HepG2 (cell line): ENCODE measurements around the gene RNF126. TPM values are rescaled to one million over a fixed set of nuclear protein-coding genes. Genes with fewer than 3 reads are reported as not detected.

Source experiments
- ATAC-seq: fragments of 200-7000 bp; cut with Tn5 transposase; 3 replicates; pipeline ENCODE4 v1.9.1; 2020; ENCODE audit warnings: mild to moderate bottlenecking, moderate library complexity
- BruUV-seq: library from RNA; stranded (reverse); fragments of 400-500 nt; replicated peaks from 2 replicates; lab custom pipeline; 2021; lab: Mats Ljungman, UMichigan
- CTCF ChIA-PET: fragments of 300-600 bp; formaldehyde crosslinking; extraction: SDS; loops from one replicate; lab custom pipeline; 2021; ENCODE audit warnings: low total read pairs, inconsistent platforms, low intra/inter-chr PET ratio; lab: Yijun Ruan, JAX
- POLR2A ChIA-PET: fragments of 350-600 bp; sonication (Branson Sonifier 250); formaldehyde crosslinking; loops from one replicate; lab custom pipeline; 2020; ENCODE audit warnings: antibody characterized with exemption, inconsistent platforms; lab: Yijun Ruan, JAX
- DNase-seq: peaks from one replicate; pipeline ENCODE4 v3.0.0-alpha.2; 2015; ENCODE audit warnings: low spot score
- FAIRE-seq: peaks from 3 replicates; lab custom pipeline; 2011; peaks lifted over from hg19 to GRCh38; lab: Jason Lieb, UNC
- H2AFZ ChIP-seq: one replicate; pipeline ENCODE4 v1.6.1; 2011; ENCODE audit warnings: low read length, inconsistent platforms
- H3K27ac ChIP-seq: fragments of 300-600 bp; 3 replicates; pipeline ENCODE4 v1.8.0; 2011; ENCODE audit warnings: mixed run types, mild to moderate bottlenecking, mixed read lengths, low read length, inconsistent platforms; ENCODE audit not compliant: insufficient read depth; ENCODE audit errors: extremely low read length
- H3K27me3 ChIP-seq, 2 experiments: fragments of 200-600 bp in 1 of 2; 2 replicates in 1 of 2; 3 replicates in 1 of 2; pipeline versions ENCODE4 v1.6.0 to v1.8.0; 2011; ENCODE audit warnings: low read length in 2 of 2, mild to moderate bottlenecking in 2 of 2, moderate library complexity in 2 of 2, inconsistent platforms in 1 of 2; ENCODE audit not compliant: insufficient read depth in 2 of 2, control insufficient read depth in 1 of 2
- H3K36me3 ChIP-seq, 2 experiments: fragments of 200-600 bp in 1 of 2; replicated peaks in 1 of 2; 2 replicates in 1 of 2; 3 replicates in 1 of 2; pipeline versions ENCODE4 v1.5.1 to v1.8.0; 2011; ENCODE audit warnings: low read length in 2 of 2, inconsistent platforms in 1 of 2; ENCODE audit not compliant: insufficient read depth in 2 of 2, control insufficient read depth in 1 of 2
- H3K4me1 ChIP-seq: 2 replicates; pipeline ENCODE4 v1.5.1; 2012; ENCODE audit warnings: low read length, inconsistent platforms; ENCODE audit not compliant: insufficient read depth
- H3K4me2 ChIP-seq: 2 replicates; pipeline ENCODE4 v1.6.0; 2011; ENCODE audit warnings: low read depth, low read length, inconsistent platforms
- H3K4me3 ChIP-seq, 3 experiments: fragments of 200-600 bp in 1 of 3; sonication (generic), shearing (Covaris generic) in 1 of 3; replicated peaks in 1 of 3; 2 replicates each; pipeline ENCODE4 v1.5.1; 2011 to 2016; ENCODE audit warnings: low read length in 3 of 3, inconsistent platforms in 2 of 3, low read depth in 2 of 3, mild to moderate bottlenecking in 2 of 3, control low read depth in 1 of 3, mixed read lengths in 1 of 3; ENCODE audit not compliant: insufficient read depth in 1 of 3
- H3K79me2 ChIP-seq: one replicate; pipeline ENCODE4 v1.6.1; 2011; ENCODE audit warnings: low read length, inconsistent platforms; ENCODE audit not compliant: insufficient read depth
- H3K9ac ChIP-seq: 2 replicates; pipeline ENCODE4 v1.6.0; 2011; ENCODE audit warnings: mild to moderate bottlenecking, low read depth, low read length, inconsistent platforms; ENCODE audit not compliant: insufficient read depth
- H3K9me3 ChIP-seq: 2 replicates; pipeline ENCODE4 v1.5.1; 2012; ENCODE audit warnings: mild to moderate bottlenecking, low read length
- H4K20me1 ChIP-seq: 2 replicates; pipeline ENCODE4 v1.6.0; 2011; ENCODE audit warnings: inconsistent platforms, mild to moderate bottlenecking, low read length, moderate library complexity; ENCODE audit not compliant: insufficient read depth
- AGO2 ChIP-seq: fragments of 200-400 bp; formaldehyde crosslinking; optimal IDR thresholded peaks from 2 replicates; pipeline ENCODE3; 2017; ENCODE audit warnings: mild to moderate bottlenecking, low read depth, low read length, moderate library complexity
- ATF7-NPFF ChIP-seq: sonication (generic); formaldehyde crosslinking; IDR thresholded peaks from 2 replicates; pipeline ENCODE4 v1.8.1; 2023; ENCODE audit warnings: mild to moderate bottlenecking, low read depth, missing genetic modification reagents, moderate library complexity
- ETV6 ChIP-seq: sonication (generic); formaldehyde crosslinking; conservative IDR thresholded peaks from 2 replicates; pipeline ENCODE4 v1.4.0; 2020; ENCODE audit warnings: missing genetic modification reagents
- HNRNPK ChIP-seq: fragments of 200-400 bp; formaldehyde crosslinking; IDR thresholded peaks from 2 replicates; pipeline ENCODE4 v1.6.1; 2018; ENCODE audit warnings: low read length, low read depth, moderate library complexity, mild to moderate bottlenecking; ENCODE audit not compliant: poor library complexity, severe bottlenecking
- HOXA5 ChIP-seq: sonication (generic); formaldehyde crosslinking; IDR thresholded peaks from 2 replicates; pipeline ENCODE4 v1.4.0; 2020; ENCODE audit warnings: missing genetic modification reagents
- KLF9 ChIP-seq: IDR thresholded peaks from 2 replicates; pipeline ENCODE4 v1.6.1; 2016; ENCODE audit warnings: low read depth
- MAFG ChIP-seq: sonication (generic); formaldehyde crosslinking; IDR thresholded peaks from 2 replicates; pipeline ENCODE4 v1.5.1; 2020; ENCODE audit warnings: mild to moderate bottlenecking, missing genetic modification reagents
- MIXL1 ChIP-seq: IDR thresholded peaks from 2 replicates; pipeline ENCODE4 v1.6.1; 2016
- PRPF4 ChIP-seq: fragments of 200-400 bp; formaldehyde crosslinking; IDR thresholded peaks from 2 replicates; pipeline ENCODE4 v1.6.1; 2016; ENCODE audit warnings: low read length, low read depth; ENCODE audit not compliant: poor library complexity, severe bottlenecking
- RNF219 ChIP-seq: sonication (generic); formaldehyde crosslinking; IDR thresholded peaks from 2 replicates; pipeline ENCODE4 v1.5.0; 2020; ENCODE audit warnings: mild to moderate bottlenecking, missing genetic modification reagents
- SOX5 ChIP-seq: IDR thresholded peaks from 2 replicates; pipeline ENCODE4 v1.6.1; 2016; ENCODE audit warnings: borderline replicate concordance
- XBP1 ChIP-seq: sonication (generic); formaldehyde crosslinking; IDR thresholded peaks from 2 replicates; pipeline ENCODE4 v1.5.0; 2020; ENCODE audit warnings: missing genetic modification reagents
- ZFP36L1 ChIP-seq: sonication (generic); formaldehyde crosslinking; IDR thresholded peaks from 2 replicates; pipeline ENCODE4 v1.8.0; 2022; ENCODE audit warnings: mild to moderate bottlenecking, missing genetic modification reagents, moderate library complexity
- ZNF232 ChIP-seq: sonication (generic); formaldehyde crosslinking; IDR thresholded peaks from 2 replicates; pipeline ENCODE4 v1.4.0; 2020; ENCODE audit warnings: missing genetic modification reagents, borderline replicate concordance
- ZNF430 ChIP-seq: sonication (generic); formaldehyde crosslinking; IDR thresholded peaks from 2 replicates; pipeline ENCODE4 v1.9.0; 2021; ENCODE audit warnings: mild to moderate bottlenecking, missing genetic modification reagents
- ZNF691 ChIP-seq: sonication (generic); formaldehyde crosslinking; IDR thresholded peaks from 2 replicates; pipeline ENCODE4 v1.4.0; 2020; ENCODE audit warnings: missing genetic modification reagents, low read depth, mild to moderate bottlenecking, borderline replicate concordance
- ZNF772 ChIP-seq: sonication (generic); formaldehyde crosslinking; IDR thresholded peaks from 2 replicates; pipeline ENCODE4 v1.5.0; 2020; ENCODE audit warnings: mild to moderate bottlenecking, missing genetic modification reagents
- ZSCAN31 ChIP-seq: sonication (generic); formaldehyde crosslinking; IDR thresholded peaks from 2 replicates; pipeline ENCODE4 v1.5.0; 2020; ENCODE audit warnings: low read depth, mild to moderate bottlenecking, missing genetic modification reagents
- WGBS: methylation state at CpG from one replicate; pipeline ENCODE4 v1.1.6; 2017; ENCODE audit warnings: low lambda C conversion rate; 5-methylcytosine and 5-hydroxymethylcytosine counted together
- in situ Hi-C: cut with HindIII; loops from 2 replicates; pipeline ENCODE4 v1.10.0; 2017; ENCODE audit warnings: low pct_unique_long_range_greater_than_20kb; ENCODE audit not compliant: extremely low pct_ligation_motif_present
- intact Hi-C: fragments of 100-400 bp; cut with micrococcal nuclease; formaldehyde crosslinking; loops from one replicate; pipeline ENCODE4 v1.10.0; 2022; ENCODE audit not compliant: unreplicated experiment
- polyA plus RNA-seq, 8 experiments: library from polyadenylated mRNA; depleted of rRNA in 3 of 8; stranded (reverse) in 7 of 8; unstranded in 1 of 8; fragments of >200 nt; fragmentation: Illumina TruSeq in 4 of 8; extraction: Trizol in 4 of 8; gene quantifications; 2 replicates each; pipeline versions ENCODE4 v1.2.1 to v1.2.3, GENCODE V29; 2011 to 2016; ENCODE audit warnings: low read depth in 4 of 8, missing spikeins in 1 of 8, mixed read lengths in 1 of 8; ENCODE audit not compliant: insufficient read depth in 1 of 8
- total RNA-seq, 5 experiments: library from RNA; depleted of rRNA; stranded (reverse); fragments of >200 nt; fragmentation: Illumina TruSeq; extraction: Trizol; gene quantifications; 2 replicates each; pipeline ENCODE4 v1.2.3, GENCODE V29; 2016; ENCODE audit warnings: low read depth in 1 of 5

RNF126 gene
- total and polyA plus RNA-seq, 2 of the 13 experiments (the other 11 are each of a cell fraction or from before 2014, with no cell fraction given) = 23.2 to 34.0 TPM

- no peak for DNase-seq
- TF ChIP-seq ZNF772 (no peak), ZNF430 (CRISPR knock-in tag) (no peak), RNF219 (CRISPR knock-in tag) (no peak), KLF9 (CRISPR knock-in tag) (no peak), ZNF232 (CRISPR knock-in tag) (no peak), XBP1 (CRISPR knock-in tag) (no peak), ZSCAN31 (CRISPR knock-in tag) (no peak), ZNF691 (CRISPR knock-in tag) (no peak), ATF7-NPFF (CRISPR knock-in tag) (no peak), MAFG (CRISPR knock-in tag) (no peak), HOXA5 (CRISPR knock-in tag) (no peak), HNRNPK (no peak), PRPF4 (no peak), ETV6 (CRISPR knock-in tag) (no peak), ZFP36L1 (CRISPR knock-in tag) (no peak), AGO2 (no peak), MIXL1 (CRISPR knock-in tag) (no peak), SOX5 (no peak)
- TF ChIP-seq, all 625 proteins: peak for 0
- ChIA-PET CTCF (no interaction called here), POLR2A (no interaction called here)
- Histone ChIP-seq H3K4me2 (no peak overlapping the region), H3K4me3 (no peak overlapping the region), H3K9me3 (no peaks in the 10 kb centered on the region), H3K79me2 (no peaks in the 10 kb centered on the region), H3K4me1 (no peaks in the 10 kb centered on the region), H3K36me3 (peaks cover 9 to 25% of the 10 kb centered on the region in 2 experiments; a peak in 4 of 5 replicates), H4K20me1 (no peaks in the 10 kb centered on the region), H3K27ac (no peak overlapping the region), H3K27me3 (no peaks in the 10 kb centered on the region), H2AFZ (no peak overlapping the region), H3K9ac (no peak overlapping the region)
- no peak for ATAC-seq
- 99% methylated on average over 93 of the region's 97 CpGs for WGBS
- no TSS peak for BruUV-seq
- in situ Hi-C loops (no loop called here), intact Hi-C loops (no loop called here)
- FAIRE-seq = no peak
These were observed 46.8 kb downstream of the RNF126 start for GRCh38 chr19:616062-616700.
